DMS53 (cell line): Measurements from ENCODE around the gene BCL2L1.

Experiments used
- DNase-seq: peaks from one replicate; lab custom pipeline; 2025; lab: John Stamatoyannopoulos, UW

The BCL2L1 gene

DNA sequence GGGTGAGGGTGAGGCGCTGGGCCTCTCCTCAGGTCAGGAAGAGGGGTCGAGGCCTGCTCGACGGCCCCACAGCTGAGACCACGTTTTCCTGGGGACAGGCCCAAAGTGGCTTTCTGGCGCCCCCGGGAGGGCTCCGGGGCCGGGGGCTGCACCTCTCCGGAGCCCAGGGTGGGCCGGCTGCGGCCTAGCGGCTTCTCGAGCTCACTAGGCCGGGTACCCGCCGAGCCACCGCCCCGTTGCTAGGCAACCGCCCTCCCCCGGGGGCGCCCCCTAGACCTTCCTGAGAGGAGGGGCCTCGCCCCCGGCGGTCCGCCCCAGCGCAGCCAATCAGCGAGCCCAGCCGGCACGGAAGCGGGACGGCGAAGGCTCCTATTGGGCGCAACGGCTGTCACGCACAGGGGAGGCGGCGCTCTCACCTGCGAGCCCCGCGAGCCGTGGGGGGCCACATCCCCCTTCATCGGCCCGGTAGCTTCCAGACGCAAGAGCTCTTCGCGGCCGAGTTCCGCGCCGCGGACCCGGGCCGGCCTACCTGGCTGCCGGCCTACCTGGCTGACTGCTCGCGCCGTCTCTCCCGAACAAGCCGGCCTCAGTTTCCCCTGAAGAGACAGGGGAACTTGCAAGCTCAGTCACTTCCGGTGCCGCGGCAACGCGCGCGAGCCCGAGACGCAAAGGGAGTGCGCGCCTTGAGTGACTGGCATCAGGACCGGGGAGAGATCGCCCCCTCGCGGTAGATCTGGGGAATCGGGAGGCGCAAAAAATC, 831 bp upstream of the BCL2L1 start:
- DNase-seq, result peak; percentile 98

DNA sequence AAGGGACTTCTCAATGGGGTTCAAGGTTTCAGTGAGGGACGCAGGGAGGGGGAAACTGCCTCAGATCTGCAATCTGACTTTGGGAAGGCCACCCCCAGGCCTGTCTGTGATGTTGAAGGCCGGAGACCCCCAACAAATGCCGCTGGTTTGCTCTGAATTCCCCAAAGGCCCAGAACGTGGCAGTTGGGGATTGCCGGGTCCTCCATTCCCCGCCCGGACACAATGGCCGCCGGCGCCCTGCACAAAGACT, 326 bp upstream of the BCL2L1 start:
- DNase-seq, result no peak

DNA sequence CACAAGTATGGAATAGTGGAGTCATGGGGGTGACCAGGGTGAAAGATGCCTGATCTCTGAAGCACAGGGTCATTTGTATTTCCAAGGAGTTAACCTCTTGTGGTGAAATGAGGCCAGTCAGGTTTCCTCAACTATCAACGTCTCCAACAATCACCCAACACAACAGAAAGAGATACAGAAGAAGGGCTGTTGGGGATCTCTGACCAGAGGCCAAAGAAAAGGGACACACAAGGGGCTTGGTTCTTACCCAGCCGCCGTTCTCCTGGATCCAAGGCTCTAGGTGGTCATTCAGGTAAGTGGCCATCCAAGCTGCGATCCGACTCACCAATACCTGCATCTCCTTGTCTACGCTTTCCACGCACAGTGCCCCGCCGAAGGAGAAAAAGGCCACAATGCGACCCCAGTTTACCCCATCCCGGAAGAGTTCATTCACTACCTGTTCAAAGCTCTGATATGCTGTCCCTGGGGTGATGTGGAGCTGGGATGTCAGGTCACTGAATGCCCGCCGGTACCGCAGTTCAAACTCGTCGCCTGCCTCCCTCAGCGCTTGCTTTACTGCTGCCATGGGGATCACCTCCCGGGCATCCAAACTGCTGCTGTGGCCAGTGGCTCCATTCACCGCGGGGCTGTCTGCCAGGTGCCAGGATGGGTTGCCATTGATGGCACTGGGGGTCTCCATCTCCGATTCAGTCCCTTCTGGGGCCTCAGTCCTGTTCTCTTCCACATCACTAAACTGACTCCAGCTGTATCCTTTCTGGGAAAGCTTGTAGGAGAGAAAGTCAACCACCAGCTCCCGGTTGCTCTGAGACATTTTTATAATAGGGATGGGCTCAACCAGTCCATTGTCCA, 1.0 kb downstream of the BCL2L1 start:
- peak; percentile 28 for DNase-seq

DNA sequence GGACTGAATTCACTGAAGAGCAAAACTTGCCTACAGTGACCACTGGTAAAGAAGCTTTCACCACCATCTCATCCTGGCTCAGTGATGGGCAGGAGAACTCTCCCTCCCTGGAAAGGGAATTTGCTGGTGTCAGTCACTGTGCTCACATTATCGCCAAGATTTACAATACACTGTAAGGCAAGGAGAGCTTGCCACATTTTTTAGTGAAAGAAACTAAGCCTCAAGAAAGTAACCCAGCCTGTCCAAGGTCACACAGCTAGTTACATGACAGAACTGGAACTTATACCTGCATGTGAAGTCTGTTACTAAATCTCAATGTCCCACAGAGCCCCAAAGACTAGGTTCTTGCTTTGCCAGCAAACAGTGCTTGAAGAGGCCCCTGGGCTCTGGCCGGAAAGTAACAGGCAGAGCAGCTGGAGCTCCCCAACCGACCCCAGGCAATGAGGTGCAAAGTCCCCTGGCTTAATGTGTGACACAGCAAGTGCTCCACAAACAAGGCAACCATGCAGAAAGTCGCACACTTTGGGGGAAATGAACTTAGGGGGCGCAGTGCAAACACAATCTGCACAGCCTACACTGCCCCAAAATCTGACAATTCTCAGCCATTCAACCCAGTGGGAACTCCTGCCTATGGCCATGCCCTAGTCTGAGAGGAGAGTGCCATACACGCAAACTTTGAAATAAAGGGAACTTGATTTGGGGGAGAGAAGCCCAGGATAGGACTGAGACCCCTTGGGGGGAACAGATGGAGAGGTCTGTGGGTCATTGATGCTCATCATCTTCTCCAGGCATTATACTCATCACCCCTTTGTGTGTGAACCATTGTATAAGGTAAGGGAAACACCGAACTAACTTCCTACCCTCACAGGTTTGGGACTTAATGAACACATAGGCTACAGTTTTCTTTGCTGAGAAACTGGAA, 1.9 kb downstream of the BCL2L1 start:
- peak; percentile 43 for DNase-seq

DNA sequence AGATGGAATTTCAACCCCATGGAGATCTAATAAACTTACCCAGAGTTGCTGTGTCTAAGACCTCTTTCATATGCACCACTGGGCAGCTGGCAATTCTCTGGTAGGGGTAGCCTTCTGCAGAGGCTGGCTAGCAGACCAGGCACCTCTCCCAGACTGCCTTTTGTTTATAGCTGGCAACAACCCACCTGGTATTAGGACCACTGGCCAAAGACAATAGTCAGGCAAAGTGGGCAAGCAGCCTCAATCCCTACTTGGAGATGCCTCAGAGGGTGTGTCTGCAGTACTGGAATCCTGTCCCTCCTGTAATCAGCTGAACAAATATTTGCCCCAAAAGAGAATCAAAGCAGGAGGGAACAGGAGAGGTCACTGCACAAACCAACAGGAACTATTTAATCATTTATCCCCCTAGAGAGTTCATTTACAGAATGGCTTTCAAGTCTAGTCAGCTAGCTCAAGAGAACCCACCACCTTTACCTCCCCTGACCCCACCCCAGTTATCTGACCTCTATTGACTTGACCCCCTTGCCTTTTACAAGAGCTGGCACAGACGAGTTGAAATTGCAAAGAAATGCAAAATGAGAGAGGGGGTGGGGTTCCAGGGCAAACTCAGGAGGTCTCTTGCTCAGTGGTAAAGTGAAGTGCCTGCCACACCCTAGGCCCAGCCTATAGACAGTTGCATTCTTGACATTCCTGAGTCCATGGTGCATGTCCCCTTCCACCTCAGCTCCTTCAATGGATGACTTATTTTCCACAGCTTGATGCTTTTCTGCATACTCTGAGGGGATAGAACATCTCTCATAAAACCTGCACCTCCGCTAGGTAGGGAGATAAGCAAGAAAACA, 2.8 kb downstream of the BCL2L1 start:
- DNase-seq, result peak; percentile 64

DNA sequence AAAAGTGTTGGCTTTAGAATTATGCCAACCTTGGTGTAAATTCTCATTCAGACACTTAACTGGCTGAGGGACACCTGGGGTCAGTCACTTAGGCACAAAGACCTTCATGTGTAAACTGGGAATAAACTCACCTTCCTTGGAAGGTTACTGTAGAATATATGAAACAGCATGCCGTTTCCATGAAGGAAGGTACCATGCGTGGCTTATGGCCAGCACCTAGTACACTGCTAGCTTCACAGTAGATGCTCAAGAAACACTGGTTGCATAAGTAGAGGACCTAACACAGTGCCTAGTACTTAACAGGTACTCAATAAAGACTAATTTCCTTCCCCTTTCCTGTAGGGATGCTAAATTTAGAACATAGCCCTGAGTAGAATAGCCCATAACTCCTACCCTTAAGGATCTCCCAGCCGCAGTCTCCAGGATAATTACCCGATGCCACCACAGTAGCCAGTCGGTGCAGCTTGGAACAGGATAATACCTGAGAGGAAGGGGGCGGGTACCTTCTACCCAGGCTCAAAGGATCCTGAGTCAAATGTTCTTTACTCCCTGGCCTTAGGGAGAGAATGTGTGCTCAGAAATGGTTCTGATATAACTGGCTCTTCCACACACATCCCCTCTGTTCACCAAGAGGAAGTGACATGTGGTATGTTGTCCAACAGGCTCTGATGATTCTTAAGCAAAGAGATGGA, 3.6 kb downstream of the BCL2L1 start:
- DNase-seq, result peak; percentile 55

DNA sequence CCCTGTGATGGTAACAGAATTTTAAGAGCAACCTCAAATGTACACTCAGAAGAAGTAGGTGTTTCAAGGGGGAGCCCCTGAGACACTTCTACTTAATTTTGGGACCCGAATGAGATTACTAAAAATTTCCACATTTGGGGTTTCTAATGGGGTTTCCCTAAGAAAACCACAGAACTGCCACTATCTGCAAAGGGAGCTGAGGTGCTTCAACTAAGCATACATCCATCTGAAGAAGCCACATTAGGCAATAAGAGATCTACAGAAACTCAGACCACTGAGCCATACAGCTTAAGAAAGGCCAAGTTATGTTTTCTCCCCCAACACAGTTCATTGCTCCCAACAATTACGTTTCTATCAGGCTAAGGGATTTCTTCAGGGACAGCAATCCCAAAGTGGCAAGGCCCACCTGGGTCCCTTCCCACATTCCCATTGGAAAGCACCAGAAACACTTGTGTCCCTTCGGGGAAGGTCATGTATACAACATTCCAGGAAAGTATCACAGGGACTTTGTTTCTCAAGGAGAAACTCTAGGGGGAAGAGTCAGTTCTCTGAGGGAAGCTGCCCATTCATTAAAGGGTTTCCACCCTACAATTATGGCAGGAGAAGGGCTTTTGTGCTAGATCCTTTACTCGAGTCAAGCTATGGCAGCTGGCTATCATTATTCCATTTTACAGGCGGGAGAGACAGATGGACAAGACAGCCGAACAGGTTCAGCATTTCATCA, 5.0 kb downstream of the BCL2L1 start:
- DNase-seq, result no peak

DNA sequence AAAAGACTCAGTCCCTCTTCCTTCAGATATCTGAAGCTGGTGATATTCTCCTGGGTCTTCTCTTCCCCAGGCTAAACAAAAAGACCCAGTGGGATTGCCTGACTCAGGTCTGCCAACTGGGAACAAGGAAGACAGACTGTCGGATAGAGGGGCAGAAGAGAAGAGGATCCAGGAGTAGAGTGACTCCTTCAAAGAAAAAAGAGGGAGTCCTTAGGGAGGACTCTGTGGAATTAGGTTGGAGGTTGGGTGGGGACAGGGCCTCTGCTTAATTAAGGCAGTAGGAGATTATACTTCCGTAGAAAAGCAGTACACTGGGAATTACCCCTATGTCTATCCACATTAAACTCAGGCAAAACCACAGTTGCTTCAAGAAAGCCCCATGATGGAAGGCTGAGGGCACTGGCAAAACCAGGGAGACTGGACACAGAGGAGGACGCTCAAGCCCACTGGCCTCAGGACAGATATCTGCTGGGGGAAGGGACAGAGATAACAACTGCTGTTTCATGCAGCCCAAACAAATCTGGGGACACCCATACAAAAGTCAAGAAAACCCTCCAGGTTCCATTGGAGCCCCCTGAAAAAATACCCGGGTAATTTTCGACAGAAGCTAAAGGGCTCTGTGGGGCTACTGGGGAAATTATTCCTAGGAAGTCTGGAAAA, 5.7 kb downstream of the BCL2L1 start:
- DNase-seq, result no peak

DNA sequence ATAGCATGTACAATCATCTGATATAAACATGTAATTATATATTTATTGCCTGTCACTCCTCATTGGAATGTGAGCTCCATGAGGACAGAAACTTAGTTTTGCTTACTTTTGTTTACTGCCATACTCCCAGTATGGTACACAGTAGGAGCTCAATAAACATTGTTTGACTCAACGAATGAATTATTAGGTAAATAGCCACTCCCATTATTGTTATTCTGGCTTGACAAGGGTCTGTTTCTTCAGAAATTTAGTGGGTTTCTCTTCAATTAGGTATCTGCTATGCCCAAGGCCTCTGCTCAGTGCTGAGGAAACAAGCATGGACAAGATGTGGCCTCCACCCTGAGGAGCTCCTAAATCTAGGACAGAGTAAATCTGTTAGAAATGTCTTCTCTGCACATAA, 6.3 kb downstream of the BCL2L1 start:
- DNase-seq, result no peak

DNA sequence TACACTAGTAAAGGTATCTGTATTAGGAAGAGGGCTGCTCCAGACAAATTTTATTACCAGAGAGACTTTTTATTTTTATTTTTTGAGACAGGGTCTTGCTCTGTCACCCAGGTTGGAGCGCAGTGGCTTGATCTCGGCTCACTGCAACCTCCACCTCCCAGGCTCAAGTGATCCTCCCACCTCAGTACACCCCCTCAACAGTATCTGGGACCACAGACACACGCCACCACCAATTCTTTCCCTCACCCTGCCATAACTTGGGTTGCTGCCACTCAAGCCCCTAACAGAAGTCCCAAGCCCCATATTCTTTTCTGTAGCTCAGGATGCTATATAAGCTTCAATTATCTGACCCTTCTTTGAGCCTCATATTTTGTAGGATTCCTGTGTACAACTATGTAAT, 6.9 kb downstream of the BCL2L1 start:
- no peak for DNase-seq

DNA sequence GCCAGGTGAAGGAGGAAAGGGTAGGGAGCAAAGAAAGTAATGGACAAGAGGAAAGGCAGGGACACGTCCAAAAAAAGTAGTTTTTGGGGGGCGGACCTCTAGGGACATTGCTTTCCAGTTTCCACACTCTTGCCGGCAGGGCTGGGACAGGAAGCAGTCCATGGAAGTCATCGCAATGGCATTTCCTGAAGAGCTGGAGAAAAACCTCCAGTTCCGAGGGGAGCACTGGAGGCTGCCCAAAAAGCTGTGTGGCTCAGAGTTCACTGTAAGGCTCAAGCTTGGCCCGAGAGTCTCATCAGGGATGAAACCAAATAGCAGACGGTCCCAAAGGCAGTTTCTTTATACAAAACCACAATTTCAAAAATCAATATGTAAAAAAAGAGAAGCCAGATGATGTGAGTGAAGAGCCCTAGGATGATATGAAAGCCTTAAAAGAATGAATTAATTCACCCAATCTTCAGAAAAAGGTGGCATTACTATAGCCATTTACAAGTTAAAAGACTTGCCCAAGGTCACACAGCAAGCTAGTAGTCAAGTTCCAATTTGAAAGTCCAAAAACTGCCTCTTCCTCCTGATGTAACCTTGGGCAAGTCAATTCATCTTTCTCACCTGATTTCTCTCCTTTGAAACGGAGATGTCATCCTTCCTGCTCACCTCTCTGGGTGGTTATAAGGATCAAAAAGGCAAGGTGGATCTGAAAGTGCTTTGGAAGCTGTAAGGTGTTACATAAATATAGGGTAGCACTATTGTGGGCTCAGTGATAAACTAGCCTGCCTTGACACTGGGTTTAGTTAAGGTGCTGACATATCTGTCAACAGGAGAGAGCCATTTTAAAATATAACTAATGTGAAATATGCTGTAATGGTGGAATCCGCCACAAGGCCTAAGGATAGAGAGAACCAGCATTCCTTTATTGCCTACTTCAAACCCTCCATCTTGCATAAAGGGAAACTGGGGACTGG, 9.1 kb downstream of the BCL2L1 start:
- no peak for DNase-seq

DNA sequence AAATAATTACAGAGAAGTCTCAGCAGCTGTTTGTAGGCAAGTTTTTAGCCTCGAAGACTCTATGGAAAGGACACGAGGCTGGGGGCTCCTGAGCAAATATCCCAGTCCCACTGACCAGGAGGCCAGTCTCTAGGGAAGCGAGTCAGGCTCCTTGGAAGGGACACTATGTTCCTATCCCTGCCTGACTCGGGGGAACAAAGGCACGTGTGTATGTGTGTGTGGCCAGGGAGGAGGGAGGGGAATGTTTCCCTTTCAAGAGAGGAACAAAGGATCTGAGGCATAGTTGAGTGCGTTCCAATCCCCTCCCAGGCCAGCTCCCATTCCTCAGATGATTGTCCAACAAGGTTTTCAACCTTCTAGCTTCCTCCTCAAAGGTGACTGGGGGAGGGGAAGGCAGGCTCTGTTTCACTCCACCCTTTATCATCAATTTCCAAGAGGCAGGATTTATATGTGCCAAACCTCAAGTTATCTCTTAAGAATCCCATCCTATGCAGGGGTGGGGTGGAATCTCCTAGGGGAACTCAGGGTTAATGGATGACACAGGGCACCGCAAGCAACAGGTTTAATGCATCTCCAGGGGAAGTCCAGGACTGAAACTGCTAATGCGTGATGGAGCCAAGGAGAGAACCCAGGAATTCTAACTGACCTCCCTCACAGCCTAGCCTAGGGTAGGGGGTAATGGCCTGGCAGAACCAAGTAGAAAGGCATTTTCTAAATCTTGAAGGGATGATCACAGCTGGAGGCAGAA, 9.9 kb downstream of the BCL2L1 start:
- DNase-seq, result peak; percentile 71

DNA sequence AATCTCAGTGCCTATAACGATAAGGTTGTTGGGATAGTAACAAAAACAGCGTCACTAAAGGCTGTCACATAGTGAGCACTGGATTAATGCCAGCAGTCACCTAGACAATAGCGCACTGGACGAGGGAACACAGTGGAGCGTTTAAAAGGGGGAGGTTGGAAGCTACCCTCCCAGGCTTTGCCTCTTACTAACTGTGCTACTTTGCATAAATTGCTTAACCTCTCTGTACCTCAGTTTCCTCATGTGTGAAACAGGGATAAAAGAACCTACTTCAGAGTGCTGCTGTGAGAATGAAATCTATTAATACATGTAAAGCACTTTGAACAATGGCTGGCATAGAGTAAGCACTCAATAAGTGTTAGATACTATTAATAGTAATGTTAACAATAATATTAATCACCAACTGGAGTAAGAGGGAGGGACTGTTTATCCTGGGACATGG, 10.5 kb downstream of the BCL2L1 start:
- DNase-seq, result peak; percentile 80

DNA sequence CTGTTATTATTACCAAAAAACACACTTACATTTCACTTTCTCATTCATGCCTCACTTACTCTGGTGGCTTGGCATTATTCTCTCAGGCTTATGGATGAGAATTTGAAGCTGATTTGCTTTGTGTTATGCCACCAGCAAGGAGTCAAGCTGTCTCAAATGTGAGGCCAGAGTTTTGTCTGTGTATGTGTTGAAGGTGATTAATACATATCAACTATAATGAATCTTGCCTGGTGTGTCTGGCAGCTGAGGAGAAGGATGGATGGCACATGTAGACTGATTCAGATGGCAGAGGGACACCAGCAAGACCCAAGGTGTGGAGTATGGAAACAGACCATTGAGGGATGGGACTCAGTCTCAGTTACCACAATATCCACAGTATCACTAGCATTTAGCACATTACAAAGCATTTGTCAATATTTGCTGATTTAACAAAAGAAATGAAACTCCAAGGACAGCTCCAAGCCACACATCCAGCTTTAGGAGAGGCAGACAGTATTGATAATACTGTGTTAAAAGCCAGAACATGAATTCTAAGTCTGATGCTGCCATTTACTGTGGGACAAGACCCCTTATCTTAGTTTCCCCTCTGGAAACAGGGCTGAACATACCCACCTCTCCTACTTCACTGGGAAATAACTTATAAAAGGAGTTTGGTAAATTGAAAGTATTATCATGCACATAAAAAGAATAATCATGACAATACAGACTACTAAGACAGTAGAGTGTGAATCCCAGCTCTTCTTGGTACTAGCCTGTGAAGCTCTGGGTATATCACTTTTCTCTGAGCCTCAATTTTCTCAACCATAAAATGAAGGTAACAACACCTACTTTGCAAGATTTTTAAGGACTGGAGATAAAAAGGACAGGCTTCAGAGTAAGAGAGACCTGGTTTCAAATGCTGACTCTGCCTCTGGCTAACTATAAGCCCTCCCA, 11.2 kb downstream of the BCL2L1 start:
- peak; percentile 87 for DNase-seq

DNA sequence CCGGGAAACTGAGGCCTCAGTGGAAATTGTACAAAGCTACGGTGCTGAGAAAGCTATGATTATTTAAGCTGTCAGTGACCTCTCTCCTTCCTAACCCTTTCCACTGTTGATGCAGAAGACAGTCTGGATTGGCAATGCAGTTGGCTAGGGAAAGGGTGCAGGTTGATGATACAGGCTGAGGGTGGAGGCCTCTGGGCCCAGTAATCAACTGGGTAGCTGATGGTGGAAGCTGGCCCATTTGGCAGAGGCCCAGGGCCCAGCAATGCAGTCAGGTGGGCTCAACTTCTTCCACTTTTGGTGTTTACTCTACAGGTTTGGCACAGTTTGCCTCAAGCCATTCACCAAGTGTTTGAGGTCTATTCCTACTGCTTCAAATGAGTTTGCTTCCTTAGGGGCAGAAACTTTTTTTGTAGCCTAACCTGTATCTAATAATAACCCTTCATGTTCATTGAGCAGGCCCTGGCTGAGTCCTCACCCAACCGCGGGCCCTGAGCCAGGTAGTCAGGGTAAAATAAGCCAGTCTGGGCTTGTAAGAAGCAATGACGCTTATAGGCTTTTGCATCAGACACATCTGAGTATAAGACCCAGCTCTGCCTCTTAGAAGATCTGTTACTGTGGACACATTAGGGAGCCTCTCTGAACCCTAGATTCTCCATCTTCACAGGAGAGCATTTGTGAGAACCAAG, 12.1 kb downstream of the BCL2L1 start:
- DNase-seq, result no peak

DNA sequence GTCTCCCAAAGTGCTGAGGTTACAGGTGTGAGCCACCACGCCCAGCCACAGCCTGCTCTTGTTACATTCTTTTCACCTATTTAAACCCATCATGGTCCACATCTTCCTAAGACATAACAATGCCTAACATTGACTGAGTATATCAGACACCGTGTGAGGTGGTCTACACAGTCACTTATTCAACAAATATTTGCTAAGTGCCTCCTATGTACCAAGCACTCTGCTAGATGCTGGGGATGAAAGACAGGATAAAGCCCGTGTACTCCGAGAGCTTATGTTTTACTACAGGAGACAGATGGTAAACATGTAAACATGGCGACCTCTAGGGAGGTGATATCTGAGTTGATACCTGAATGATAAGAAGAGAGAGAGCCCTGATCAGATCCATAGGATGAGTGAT, 12.7 kb downstream of the BCL2L1 start:
- DNase-seq, result peak; percentile 40
